CD4-positive, alpha-beta T cell treated with Interleukin-17A for 4 hours (primary cell): ENCODE data around the gene SCN11A.
"Not testable (repeated sequence)": the region's sequence is repeated elsewhere in the genome, so short reads cannot be mapped to it uniquely, and the experiment has no call there.

ENCODE experiments used
- DNase-seq: peaks from one replicate; pipeline ENCODE4 v3.0.0-alpha.2; 2020; ENCODE audit warnings: mixed read lengths

The SCN11A gene

DNA sequence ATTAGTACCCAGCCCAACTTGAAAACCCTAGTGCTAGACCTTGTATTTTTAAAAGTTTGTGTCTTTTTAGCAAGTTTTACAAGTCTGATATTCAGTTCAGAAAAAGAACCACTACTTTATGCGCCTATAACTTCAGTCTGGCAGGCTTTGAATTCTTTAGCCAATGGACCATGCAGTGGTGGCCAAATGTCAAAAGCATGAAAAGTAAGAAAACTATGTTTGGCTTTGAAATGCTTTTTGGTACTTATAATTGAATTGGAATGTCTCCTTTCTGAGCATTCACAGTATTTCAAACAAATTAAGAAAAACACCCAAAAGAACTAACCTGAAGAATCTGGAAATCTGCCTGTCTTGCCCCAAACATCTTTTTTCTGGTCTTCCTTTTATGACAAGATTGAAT is 12.9 kb upstream of the SCN11A start:
- DNase-seq = no peak

- DNase-seq = no peak
These were observed 11.4 kb upstream of the SCN11A start for GRCh38 chr3:39063143-39063542.

DNA sequence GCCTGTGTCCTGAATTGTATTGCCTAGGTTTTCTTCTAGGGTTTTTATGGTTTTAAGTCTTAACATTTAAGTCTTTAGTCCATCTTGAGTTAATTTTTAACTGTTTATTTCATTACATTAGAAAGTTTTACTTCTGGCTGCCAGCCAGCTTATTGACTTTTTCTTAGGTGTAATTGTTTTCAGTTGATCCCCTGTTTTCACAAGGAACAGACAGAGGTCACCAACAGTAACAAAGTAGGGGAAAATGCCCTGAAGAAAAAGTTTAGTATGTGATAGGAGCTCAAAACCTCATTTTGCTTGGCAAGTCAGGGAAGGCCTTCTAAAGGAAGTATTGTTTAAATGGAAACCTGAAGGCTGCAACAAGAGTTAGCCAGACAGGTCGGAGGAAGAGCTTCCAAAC is 10.4 kb upstream of the SCN11A start:
- DNase-seq = no peak

DNA sequence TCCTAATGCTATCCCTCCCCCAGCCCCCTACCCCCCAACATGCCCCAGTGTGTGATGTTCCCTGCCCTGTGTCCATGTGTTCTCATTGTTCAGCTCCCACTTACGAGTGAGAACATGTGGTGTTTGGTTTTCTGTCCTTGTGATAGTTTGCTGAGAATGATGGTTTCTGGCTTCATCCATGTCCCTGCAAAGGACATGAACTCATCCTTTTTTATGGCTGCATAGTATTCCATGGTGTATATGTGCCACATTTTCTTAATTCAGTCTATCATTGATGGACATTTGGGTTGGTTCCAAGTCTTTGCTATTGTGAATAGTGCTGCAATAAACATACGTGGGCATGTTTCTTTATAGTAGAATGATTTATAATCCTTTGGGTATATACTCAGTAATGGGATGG is 9.5 kb upstream of the SCN11A start:
- DNase-seq = not testable (repeated sequence)

GRCh38 chr3:39056151-39056550 is 4.4 kb upstream of the SCN11A start:
- DNase-seq = no peak

GRCh38 chr3:39053696-39054095 is 2.0 kb upstream of the SCN11A start:
- DNase-seq = no peak

- no peak for DNase-seq
These were observed 839 bp upstream of the SCN11A start for GRCh38 chr3:39052583-39052982.

- DNase-seq = no peak
These were observed 1.7 kb downstream of the SCN11A start for GRCh38 chr3:39050029-39050428.

GRCh38 chr3:39038165-39038564 is 13.6 kb downstream of the SCN11A start:
- no peak for DNase-seq

DNA sequence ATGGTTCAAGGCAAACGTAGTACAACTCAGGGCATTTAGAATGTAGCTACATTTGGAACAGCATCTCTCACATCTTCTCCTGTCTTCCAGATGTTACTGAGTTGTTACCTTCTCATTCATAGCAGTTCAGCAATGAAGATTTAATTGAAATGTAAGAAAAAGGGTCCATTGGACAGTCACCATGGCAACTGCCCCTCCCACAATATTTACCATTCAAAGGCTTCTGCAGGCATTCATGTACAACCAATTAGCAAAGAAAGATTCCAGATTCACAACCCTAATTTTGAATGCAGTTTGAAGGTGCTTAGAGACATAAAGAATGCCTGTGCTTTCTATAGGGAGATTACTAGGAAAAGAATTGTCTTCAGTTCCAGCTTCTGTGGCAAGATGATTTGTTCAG is 22.2 kb downstream of the SCN11A start:
- DNase-seq = no peak

GRCh38 chr3:39028546-39028945 is 23.2 kb downstream of the SCN11A start:
- no peak for DNase-seq

- DNase-seq = no peak
These were observed 26.3 kb downstream of the SCN11A start for GRCh38 chr3:39025222-39025970.

- no peak for DNase-seq
These were observed 27.2 kb downstream of the SCN11A start for GRCh38 chr3:39024497-39024896.

DNA sequence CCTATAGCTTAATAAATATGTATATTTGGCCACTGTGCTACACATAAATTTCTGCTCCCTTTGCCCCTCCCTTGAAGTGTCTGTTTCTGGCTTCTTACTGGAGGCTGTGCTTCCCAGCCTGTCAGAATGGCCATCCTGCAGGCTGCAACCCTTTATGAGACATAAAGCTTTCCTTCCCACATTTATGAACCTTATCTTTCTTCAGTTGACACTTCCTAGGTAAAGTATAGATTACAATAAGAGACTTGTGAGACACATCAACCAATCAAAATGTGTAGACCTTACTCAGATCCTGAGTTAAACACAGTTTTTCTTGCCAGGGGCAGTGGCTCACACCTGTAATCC is 29.5 kb downstream of the SCN11A start:
- DNase-seq = no peak

DNA sequence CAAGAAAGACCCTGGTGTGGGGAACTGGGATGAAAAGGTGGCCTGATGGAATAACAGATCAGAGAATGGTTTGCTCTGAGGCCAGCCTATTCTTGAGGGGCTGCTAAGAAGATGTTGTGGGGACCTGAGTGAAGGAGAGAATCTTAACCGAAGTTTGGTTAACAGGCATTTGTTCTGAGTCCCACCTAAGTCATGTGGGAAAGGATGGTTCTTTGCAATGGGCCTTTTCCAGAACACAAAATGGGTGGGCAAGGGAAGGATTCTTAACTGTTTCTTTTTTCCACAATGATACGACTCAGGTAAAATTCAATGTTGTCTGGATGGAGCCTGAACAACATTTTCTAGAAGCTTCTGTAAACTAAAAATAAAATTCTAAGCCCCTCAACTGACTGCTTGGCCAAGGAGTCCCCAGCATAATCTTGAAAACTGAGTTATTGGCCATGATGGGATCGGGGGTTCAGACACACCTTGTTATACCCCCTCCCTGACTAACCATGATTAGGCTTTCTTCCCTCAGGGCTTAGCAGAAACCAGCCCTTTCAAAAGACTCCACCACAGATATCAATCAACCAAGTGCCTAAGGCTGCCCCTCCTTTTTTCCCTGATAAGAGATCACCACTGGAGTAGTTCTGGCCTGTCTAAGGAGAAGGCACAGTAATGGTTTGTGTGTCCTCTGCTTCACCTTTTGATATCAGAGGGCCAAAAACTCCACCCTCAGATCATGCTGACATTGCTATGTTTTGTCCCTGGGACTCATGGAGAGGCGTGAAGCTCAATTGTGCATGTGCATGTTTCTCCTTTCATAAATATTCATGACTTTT is 30.1 kb downstream of the SCN11A start:
- DNase-seq = no peak

DNA sequence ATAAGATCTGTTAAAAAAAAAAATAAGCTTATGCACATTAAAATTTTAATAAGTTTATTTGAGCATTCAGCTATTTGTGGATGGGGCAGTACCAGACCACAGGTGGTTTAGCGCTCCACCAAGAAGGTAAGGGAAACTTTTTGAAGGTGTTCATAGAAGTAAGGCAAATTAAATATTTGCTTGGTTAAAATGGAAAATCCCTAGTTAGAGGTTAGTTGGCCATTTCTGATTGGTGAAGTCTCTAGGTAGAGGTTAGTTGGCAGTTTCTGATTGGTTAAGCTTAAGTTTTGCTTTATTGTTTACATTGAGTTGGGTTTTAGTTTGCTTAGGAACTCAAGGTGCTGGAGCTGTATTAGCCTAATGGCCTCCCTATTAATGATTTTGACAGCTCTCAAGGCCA is 30.7 kb downstream of the SCN11A start:
- DNase-seq = no peak

DNA sequence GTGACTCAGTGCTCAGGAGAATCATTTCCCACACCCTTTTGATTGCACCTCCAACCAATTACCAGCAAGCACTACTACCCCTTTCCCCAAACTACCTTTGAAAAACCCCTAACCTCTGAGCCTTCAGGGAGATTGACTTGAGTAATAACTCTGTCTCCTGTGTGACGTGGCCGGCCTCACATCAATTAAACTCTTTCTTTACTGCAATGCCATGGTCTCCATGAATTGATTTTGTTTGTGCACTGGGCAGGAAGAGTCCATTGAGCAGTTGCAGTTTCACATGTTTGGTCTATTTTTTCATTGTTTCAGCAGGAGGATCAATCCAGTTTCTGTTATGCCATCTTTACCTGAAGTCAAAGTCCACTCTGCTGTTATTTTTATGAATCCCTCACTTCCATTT is 32.4 kb downstream of the SCN11A start:
- no peak for DNase-seq

DNA sequence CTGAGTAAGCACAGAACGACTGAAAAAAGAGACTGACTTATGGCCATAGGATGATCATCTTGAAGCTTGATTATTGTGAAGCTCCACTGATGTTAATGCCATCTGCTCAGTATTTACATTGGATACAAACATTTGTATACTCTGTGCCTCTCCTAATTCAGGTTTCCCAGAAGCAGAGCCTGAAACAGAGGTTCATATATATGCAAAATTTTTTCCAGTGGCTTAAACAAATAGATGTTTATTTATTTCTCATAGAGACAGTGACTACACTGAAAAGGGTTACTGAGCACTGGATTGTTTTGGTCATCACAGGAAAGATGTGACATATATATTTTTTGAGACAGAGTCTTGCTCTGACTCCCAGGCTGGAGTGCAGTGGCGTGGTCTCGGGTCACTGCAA is 36.3 kb downstream of the SCN11A start:
- no peak for DNase-seq

DNA sequence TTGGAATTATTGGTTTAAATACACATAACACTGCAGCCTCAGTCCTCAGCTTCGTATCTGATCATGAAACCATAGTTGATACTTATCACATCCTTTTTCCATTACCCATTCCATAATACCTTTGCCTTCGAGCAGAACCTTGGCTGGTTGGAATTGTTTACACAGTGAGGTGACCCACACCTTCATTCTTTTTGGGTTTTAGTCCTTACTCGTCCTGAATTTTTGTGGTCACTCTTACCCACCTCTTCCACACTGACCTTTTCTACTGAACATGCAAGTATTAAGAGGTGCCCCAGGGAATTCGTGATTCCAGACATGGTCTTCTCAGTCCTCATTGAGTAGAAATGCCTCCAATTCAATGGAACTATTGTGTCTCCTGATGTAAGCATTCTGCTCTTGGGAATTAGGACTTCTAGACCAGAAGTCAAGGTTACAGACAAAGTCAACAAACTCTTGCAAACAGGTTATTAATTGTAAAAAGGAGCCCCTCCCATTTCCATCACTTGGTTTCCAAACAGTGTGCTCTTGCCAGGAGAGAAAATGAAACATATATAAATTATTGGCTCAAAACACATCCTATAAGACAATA is 37.7 kb downstream of the SCN11A start:
- DNase-seq = no peak

GRCh38 chr3:39013289-39013688 is 38.5 kb downstream of the SCN11A start:
- DNase-seq = no peak

DNA sequence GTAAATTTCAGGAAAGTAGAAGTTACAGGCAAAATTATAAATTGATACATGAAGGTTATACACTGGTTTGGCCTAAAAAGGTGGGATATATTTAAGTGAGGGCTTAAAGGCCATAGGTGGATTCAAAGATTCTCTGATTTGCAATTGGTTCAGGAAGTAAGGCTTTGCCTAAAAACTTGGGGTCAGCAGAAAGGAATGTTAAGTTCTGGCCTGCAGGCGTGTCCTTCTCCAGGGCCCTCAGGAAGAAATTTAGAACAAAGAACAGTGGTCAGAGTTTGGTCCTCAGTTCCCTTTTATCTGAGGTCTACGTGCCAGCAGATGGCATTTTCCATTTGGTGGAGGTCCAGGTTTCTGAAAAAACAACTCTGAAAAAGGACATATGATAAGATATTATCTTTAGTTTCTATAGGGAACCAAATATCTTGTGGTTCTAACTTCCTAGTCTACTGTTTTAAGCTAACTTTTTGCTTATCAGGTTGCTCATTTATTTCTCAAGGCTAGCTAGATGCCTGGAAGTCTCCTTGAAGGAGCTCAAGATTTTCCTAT is 40.5 kb downstream of the SCN11A start:
- DNase-seq = no peak

DNA sequence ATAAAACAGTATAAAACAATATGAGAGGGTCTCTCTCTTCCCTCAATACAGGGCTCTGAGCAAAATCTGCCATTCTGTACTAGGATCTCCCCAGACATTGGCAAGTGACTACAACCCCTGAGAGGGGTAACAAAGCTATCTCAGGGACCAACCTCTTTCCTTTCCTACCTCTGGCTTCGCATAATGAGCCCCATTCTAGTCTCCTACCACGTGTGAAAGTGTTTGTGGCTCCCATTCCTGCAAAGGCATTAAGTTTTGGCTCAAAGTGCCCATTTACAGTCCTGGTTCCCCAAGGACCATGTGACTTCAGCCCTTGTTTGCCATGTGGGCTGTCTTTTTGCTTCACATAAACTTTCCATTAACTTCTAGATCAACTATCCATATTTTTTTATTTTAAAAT is 46.4 kb downstream of the SCN11A start:
- DNase-seq = no peak
